Testis (tissue), 3 donors: ENCODE data around the gene HLA-F. TPM values are rescaled to one million over a fixed set of nuclear protein-coding genes. Genes with fewer than 3 reads are reported as not detected.

ENCODE experiments used
- DNase-seq: peaks from one replicate; pipeline ENCODE4 v3.0.0-alpha.2; 2019
- H3K27ac ChIP-seq, 2 donors: fragments of 200-600 bp; sonication (generic); one replicate each; pipeline ENCODE4 v1.5.1; 2019
- H3K27me3 ChIP-seq: fragments of 200-600 bp; sonication (generic); one replicate; pipeline ENCODE4 v1.5.1; 2019
- H3K36me3 ChIP-seq: fragments of 200-600 bp; sonication (generic); one replicate; pipeline ENCODE4 v1.5.1; 2017; ENCODE audit warnings: low read depth; ENCODE audit errors: missing control alignments
- H3K4me1 ChIP-seq: fragments of 200-600 bp; sonication (generic); one replicate; pipeline ENCODE4 v1.5.1; 2019
- H3K4me3 ChIP-seq, 2 donors: fragments of 200-600 bp; sonication (generic); one replicate each; pipeline ENCODE4 v1.5.1; 2017 to 2019
- H3K9me3 ChIP-seq: fragments of 200-600 bp; sonication (generic); one replicate; pipeline ENCODE4 v1.5.1; 2017
- POLR2A ChIP-seq: fragments of 450-650 bp; IDR thresholded peaks from one replicate; pipeline ENCODE4 v1.6.1; 2017; ENCODE audit warnings: antibody characterized with exemption, mild to moderate bottlenecking, moderate library complexity
- WGBS, 2 donors: methylation state at CpG; one replicate each; pipeline ENCODE4 v1.1.5; 2018; 5-methylcytosine and 5-hydroxymethylcytosine counted together
- intact Hi-C: fragments of 100-400 bp; cut with DNase I; formaldehyde crosslinking; loops from one replicate; pipeline ENCODE4 v1.15.1; 2023; ENCODE audit warnings: low total_unique reads
- polyA plus RNA-seq: library from polyadenylated mRNA; stranded (reverse); fragments of 350-450 nt; fragmentation: Illumina TruSeq; extraction: RNeasy Lipid Tissue Mini Kit (QIAGEN cat#74804); gene quantifications from one replicate; pipeline ENCODE4 v1.2.3, GENCODE V29; 2014; ENCODE audit warnings: low read depth, low replicate concordance; ENCODE audit not compliant: insufficient read depth
- total RNA-seq, 2 donors: library from RNA; depleted of rRNA; stranded (reverse); fragments of >200 nt; gene quantifications; one replicate each; pipeline ENCODE4 v1.2.3, GENCODE V29; 2016
- TF ChIP-seq, protein P1 (sequence below), 3 experiments: fragments of 450-650 bp in 2 of 3; fragments of 200-600 bp in 1 of 3; sonication (generic) in 1 of 3; IDR thresholded peaks; one replicate each; pipeline ENCODE4 v1.5.1; 2016 to 2019; ENCODE audit warnings: antibody characterized with exemption in 3 of 3, mild to moderate bottlenecking in 2 of 3, moderate library complexity in 1 of 3

HLA-F gene
- total and polyA plus RNA-seq, 3 donors from 2014 or later = 25.3 to 51.1 (median 28.1) TPM

DNA sequence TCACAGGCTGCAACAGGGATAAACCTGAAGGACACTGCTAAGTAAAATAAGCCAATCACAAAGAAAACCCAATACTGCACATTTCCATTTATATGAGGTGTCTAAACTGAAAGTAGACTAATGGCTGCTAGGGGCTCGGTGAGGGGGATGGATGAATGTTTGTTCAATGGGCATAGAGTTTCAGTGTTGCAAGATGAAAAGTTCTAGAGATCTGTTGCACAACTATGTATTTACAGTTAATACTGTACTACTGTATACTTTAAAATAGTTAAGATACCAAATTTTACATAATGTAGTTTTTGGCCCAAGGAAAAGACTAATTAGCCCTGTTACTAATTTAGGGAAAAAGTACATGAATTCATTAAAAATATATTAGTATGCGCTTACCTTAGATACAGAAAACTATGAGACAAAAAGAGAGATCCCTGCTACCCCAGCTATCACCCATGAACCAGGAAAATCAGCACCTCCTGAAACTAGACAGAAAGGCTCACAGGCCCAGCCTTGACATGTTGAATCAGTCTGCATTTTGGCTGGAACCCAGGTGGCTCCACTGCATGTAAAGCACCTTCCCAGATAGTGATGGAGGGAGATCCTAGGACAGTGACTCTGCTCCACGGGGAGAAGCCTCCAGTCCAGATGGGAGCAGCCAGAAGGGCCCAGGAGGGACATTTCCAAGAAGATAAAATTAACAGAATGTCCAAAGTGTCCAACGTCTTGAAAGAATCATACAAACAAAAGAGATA is 16.1 kb downstream of the HLA-F start:
- Histone ChIP-seq H3K36me3 (no peaks in the 10 kb centered on the region), H3K4me1 (no peaks in the 10 kb centered on the region), H3K27me3 (no peaks in the 10 kb centered on the region), H3K27ac (no peak overlapping the region), H3K9me3 (no peaks in the 10 kb centered on the region), H3K4me3 (no peak overlapping the region)
- no peak for DNase-seq
- TF ChIP-seq, protein P1, sequence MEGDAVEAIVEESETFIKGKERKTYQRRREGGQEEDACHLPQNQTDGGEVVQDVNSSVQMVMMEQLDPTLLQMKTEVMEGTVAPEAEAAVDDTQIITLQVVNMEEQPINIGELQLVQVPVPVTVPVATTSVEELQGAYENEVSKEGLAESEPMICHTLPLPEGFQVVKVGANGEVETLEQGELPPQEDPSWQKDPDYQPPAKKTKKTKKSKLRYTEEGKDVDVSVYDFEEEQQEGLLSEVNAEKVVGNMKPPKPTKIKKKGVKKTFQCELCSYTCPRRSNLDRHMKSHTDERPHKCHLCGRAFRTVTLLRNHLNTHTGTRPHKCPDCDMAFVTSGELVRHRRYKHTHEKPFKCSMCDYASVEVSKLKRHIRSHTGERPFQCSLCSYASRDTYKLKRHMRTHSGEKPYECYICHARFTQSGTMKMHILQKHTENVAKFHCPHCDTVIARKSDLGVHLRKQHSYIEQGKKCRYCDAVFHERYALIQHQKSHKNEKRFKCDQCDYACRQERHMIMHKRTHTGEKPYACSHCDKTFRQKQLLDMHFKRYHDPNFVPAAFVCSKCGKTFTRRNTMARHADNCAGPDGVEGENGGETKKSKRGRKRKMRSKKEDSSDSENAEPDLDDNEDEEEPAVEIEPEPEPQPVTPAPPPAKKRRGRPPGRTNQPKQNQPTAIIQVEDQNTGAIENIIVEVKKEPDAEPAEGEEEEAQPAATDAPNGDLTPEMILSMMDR (IDR thresholded peaks at IDR 0.05) = no peak
- TF ChIP-seq POLR2A = no peak
- 58 to 65% methylated on average over 4 of the region's 4 CpGs for WGBS, 2 donors
- intact Hi-C loops = no loop called here

DNA sequence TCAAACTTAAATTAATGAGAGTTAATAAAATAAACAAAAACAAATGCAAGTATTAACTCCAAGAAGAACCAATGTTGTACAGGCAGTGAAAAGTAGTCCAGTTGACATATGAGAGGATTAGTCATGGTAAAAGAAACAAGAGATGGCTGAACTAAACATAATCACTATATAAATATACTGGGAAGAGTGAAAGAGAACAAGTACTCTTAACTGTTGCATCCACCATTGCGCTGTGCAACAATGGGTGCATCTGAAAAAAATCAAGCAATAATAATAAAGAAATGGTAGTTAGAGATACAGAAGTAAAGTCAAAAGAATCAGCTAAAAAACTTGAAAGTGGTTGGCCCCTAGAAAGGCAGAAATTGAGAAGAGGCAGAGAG is 16.6 kb downstream of the HLA-F start:
- H3K27ac ChIP-seq = no peak overlapping the region
- no peaks in the 10 kb centered on the region for H3K9me3 ChIP-seq
- H3K27me3 ChIP-seq = no peaks in the 10 kb centered on the region
- no peaks in the 10 kb centered on the region for H3K4me1 ChIP-seq
- no peaks in the 10 kb centered on the region for H3K36me3 ChIP-seq
- H3K4me3 ChIP-seq = no peak overlapping the region
- intact Hi-C loops = no loop called here
- DNase-seq = no peak
- no peak for TF ChIP-seq POLR2A
- TF ChIP-seq, protein P1 (IDR thresholded peaks at IDR 0.05) = no peak
- WGBS, 2 donors = 91 to 100% methylated on average over 1 of the region's 1 CpG

DNA sequence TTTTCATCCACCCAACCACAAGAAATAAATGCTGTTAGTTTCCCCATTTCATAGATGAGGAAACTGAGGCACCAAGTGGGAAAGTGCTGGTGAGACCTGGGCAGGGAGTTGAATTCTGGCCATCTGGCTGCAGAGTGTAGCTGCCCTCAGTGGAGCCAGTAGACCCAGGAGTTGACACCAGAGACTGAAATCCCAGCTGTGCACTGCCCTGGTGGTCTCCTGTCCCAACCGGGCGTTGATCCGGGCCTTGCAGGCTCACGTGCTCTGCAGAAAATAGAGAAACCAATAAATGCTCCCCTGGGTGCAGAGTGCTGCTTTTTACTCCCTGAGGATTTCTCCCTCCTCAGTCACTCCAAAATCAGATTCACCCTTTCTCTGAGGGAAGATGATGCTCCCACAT is 18.4 kb downstream of the HLA-F start:
- Histone ChIP-seq H3K4me3 (no peak overlapping the region), H3K36me3 (no peaks in the 10 kb centered on the region), H3K4me1 (no peaks in the 10 kb centered on the region), H3K27ac (no peak overlapping the region), H3K27me3 (no peaks in the 10 kb centered on the region), H3K9me3 (no peaks in the 10 kb centered on the region)
- DNase-seq = no peak
- WGBS, 2 donors = 85 to 90% methylated on average over 4 of the region's 4 CpGs
- TF ChIP-seq, protein P1 (IDR thresholded peaks at IDR 0.05) = no peak
- no peak for TF ChIP-seq POLR2A
- intact Hi-C loops = no loop called here

DNA sequence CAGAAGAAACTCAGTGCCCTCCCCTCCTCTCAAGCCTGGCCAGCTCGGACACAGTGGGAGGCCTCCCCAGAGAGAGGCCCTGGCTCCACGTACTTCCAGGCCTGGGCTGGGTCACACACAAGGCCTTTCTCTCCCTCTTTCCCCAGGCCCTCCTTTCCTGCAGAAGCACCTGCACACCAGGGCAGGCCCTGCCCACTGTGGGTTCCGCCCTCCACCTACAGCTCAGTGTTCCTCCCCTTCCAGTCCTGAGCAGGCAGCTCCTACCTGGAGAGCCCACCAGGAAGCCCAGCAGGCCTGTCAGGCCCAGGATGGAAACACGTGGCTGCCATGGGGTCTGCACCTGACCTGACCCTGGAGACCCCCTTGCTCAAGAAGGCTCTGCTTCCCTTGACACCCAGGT is 18.9 kb downstream of the HLA-F start:
- H3K27me3 ChIP-seq = no peaks in the 10 kb centered on the region
- no peak for DNase-seq
- no peaks in the 10 kb centered on the region for H3K36me3 ChIP-seq
- TF ChIP-seq POLR2A = no peak
- TF ChIP-seq, protein P1 (IDR thresholded peaks at IDR 0.05) = no peak
- H3K4me3 ChIP-seq = no peak overlapping the region
- intact Hi-C loops = no loop called here
- H3K27ac ChIP-seq = no peak overlapping the region
- no peaks in the 10 kb centered on the region for H3K4me1 ChIP-seq
- H3K9me3 ChIP-seq = no peaks in the 10 kb centered on the region
- 66 to 71% methylated on average over 4 of the region's 4 CpGs for WGBS, 2 donors

DNA sequence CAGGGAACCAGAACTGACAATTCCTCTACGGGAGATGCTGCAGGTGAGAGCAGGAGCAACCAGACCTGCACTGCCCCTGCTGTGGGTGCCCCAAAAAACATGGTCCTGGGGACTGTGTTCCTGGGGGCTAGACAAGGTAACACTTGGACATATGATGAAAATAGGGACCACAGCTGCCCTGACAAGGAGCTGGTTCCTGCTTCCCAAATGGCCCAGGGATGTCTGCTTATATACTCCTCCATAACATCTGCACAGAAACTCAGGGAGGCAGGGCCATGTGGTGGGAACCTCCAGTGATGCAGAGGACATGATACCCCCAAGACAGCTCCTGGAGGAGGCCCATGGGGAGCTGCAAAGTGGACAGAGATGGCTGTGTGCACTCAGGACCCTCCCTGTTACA is 19.8 kb downstream of the HLA-F start:
- Histone ChIP-seq H3K4me3 (no peak overlapping the region), H3K36me3 (no peaks in the 10 kb centered on the region), H3K4me1 (no peaks in the 10 kb centered on the region), H3K27ac (no peak overlapping the region), H3K9me3 (no peaks in the 10 kb centered on the region), H3K27me3 (no peaks in the 10 kb centered on the region)
- intact Hi-C loops = no loop called here
- 85 to 100% methylated on average over 1 of the region's 1 CpG for WGBS, 2 donors
- DNase-seq = no peak
- TF ChIP-seq POLR2A = no peak
- TF ChIP-seq, protein P1 (IDR thresholded peaks at IDR 0.05) = no peak
